Activated T-cell treated with anti-CD3 and anti-CD28 coated beads for 24 hours (primary cell): Measurements from ENCODE around the gene DGKQ.

ENCODE experiments used
- DNase-seq: peaks from one replicate; pipeline ENCODE4 v3.0.0-alpha.2; 2020; ENCODE audit warnings: low read depth

Gene DGKQ

DNA sequence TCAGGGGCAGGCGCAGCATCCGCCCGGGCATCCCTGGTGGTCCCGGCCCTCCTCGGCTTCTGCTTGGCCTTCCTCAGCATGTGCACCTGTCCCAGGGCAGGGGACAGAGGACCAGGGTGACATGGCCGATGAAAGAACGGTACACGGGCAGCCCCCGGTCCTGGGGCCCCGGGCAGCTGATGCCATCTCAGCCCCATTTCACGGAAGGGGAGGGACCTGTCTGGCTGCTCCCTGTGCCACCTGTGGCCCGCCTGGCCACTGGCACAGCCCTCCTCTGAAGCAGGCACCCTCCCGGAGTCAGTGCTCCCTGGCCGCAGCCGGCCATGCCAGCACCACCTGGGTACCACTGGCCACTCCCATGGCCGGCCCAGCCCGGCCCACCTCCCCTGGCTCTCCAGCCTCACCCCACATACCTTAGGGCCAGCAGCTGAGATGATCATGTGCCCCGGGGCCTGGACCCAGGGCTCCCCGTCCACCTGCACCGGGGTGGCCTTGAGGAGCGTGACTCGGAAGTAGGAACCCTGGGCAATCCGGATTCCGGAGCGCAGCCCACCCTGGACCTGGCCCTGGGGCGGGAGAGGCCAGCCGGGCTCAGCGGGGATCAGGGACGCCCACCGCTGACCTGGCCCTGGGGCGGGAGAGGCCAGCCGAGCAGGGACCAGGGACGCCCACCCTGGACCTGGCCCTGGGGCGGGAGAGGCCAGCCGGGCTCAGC lies 12.6 kb downstream of the DGKQ start:
- DNase-seq = no peak

DNA sequence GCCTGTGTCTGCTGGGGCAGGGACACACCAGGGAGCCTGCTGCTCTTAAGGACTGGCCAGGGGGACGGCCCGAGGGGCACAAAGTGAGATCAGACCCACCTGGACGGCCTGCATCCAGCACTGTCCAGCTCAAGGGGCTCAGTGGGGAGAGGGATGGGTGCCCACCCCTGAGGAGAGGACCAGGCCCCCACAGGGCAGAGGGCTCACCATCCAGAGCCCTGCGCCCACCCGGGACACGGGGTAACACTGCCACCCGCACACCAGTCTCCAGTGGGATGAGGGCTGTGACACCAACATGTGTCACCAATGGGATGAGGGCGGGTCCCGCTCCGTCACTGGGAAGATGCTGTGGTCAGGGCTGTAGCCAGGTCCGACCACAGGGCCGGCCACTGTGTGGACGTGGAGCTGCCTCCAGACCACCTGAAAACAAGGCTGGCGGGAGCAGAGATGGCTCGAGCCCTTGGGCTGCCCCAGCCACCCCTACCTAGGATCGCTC lies 13.2 kb downstream of the DGKQ start:
- DNase-seq = no peak

DNA sequence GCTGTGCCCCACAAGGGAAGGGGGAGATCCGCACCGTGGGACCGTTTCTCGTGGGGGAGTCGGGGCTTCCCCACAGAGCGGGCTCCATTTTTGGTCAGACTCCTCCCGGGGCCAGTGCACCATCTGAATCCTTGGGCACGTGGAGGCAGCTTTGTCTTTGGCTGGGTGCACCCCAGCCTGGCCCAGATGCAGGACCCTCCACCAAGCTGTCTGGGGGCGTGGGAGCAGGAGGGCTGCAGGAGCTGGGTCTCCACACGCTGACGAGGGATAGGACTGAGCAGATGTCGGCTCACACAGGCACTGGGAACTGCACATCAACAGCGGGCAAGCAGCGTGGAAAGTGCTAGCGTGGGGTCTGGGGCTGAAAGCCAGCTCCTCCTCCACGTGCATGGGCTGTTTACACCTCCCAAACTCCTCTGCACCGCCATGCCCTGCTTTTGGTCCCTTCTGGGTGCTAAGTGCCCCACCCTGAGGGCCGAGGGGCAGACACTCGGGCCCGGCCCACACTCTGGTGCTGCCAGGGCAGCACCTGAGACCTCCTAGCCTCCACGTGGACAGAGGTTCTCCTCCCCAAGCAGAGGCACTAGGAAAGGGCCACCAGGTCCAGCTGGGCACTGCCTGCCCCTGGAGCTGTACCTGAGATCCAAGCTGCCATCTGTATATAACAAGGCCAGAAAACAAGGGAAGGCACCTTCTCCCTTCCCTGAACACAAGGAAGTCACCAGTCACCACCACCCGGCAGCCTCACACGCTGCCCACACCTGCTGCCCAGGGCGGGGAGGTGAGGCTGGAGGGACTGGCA lies 13.8 kb downstream of the DGKQ start:
- DNase-seq = no peak

DNA sequence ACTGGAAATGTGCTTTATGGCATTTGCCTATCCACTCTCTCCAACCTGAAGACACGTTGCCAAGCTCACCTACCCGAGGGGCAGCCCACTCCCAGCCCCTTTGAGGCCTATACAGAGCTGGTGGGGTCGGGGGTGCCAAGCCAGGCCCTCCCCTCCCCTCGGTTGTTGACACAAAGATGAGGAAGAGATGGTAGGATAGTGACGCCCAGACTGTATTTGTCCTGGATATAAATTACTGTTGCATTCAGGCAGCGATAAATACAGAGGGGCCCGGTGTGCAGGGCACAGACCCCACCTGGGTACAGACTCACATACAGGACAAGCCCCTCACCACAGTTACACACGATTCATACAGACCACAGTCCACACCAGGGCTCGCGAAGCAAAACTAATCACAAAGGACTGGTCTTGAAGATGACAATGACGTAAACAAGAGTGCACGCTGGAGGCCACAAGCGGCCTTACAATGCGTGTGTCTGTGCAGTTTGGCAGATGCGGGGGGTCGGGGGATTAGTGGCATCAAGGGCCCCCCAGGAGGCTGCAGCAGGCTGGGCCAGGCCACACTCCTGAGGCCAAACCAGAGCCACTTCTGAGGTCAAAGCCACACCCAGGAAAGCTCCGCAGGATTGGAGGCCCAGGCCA lies 14.6 kb downstream of the DGKQ start:
- DNase-seq = no peak

DNA sequence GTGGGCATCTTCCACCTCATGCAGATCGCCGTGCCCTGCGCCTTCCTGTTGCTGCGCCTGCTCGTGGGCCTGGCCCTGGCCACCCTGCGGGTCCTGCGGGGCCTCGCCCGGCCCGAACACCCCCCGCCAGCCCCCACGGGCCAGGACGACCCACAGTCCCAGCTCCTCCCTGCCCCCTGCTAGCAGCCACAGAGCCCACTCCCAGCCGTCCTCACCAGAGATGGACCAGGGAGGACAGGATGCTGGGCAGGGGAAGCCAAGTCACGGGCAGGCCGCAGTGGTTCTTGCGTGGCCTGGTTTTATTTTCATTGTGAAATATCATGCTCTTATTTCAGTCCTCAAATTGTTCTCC lies 15.1 kb downstream of the DGKQ start:
- DNase-seq = no peak

DNA sequence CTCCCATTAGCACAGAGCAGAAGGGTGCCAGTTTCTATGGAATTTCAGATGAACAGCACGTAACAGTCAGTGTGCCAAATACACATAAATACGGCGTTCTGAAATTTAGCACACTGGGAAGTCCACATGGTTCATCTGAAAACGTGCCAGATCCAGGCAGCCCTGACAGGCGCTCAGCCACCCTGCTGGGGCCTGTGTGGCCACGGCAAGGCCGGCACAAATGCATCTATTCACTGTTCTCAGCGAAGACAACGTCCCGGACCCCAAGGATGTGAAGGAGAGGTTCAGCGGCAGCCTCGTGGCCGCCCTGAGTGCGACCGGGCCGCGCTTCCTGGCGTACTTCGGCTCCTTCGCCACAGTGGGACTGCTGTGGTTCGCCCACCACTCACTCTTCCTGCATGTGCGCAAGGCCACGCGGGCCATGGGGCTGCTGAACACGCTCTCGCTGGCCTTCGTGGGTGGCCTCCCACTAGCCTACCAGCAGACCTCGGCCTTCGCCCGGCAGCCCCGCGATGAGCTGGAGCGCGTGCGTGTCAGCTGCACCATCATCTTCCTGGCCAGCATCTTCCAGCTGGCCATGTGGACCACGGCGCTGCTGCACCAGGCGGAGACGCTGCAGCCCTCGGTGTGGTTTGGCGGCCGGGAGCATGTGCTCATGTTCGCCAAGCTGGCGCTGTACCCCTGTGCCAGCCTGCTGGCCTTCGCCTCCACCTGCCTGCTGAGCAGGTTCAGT lies 15.6 kb downstream of the DGKQ start:
- no peak for DNase-seq

DNA sequence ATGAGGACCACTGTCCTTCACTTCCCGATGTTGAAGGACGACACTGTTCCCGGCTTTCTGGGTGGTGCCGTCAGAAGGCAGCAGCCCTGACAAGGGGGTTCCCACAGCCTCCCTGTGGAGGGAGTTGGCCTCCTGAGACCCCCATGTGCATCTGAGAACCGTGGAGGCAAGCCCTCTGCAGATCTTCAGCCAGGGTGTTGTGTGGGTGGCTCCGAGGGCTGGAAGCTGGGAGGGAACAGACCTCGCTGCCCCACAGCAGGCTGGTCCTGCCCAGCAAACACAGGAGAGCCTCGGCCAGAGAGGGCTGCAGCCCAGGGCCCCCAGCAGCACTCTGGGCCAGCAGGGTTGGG lies 16.2 kb downstream of the DGKQ start:
- no peak for DNase-seq

DNA sequence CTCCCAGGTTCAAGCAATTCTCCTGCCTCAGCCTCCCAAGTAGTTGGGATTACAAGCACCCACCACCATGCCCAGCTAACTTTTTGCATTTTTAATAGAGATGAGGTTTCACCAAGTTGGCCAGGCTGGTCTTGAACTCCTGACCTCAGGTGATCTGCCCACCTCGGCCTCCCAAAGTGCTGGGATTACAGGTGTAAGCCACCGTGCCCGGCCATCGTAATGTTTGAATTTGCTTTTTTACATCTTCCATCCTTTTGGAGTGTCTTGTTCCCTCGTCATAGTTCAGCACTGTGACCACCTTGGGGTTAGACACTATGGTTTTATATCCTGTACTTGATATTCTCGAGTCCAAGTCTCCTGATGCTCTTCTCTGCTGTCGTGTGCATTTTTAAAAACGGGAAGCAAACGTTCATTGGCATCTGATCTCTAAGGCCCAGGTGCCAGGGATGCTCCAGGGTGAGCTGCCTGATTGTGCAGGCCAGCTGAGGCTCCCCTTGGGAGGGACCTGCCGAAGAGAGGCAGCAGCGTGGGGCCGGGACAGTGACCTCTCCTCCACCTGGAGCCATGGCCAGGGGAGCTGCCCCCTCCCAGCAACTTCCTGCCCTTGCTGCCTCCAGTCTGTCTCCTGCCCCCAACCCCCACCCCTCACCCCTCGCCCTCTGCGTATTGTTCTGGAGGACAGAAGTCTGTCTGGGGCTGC lies 16.7 kb downstream of the DGKQ start:
- DNase-seq = no peak

DNA sequence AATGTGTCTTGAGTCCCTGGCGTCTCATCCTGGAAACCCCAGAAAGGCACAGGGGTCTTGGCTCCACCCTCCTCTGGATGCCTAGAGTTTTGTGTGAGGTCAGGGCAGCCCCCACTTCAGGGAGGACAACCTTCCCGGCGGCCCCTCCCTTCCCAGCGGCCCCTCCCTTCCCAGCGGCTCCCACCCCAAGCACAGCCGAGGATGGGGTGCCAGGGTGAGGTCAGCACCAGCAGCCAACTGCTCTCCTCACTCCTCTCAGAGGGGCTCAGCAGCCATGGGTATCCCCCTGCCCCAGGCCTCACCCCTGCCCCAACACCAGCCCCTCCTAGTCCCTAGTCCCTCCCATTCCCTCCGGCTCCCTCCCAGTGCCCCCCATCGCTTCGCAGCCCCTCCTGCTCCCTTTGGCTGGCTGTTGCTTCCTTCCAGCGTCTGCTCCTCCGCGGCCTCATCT lies 17.4 kb downstream of the DGKQ start:
- no peak for DNase-seq

DNA sequence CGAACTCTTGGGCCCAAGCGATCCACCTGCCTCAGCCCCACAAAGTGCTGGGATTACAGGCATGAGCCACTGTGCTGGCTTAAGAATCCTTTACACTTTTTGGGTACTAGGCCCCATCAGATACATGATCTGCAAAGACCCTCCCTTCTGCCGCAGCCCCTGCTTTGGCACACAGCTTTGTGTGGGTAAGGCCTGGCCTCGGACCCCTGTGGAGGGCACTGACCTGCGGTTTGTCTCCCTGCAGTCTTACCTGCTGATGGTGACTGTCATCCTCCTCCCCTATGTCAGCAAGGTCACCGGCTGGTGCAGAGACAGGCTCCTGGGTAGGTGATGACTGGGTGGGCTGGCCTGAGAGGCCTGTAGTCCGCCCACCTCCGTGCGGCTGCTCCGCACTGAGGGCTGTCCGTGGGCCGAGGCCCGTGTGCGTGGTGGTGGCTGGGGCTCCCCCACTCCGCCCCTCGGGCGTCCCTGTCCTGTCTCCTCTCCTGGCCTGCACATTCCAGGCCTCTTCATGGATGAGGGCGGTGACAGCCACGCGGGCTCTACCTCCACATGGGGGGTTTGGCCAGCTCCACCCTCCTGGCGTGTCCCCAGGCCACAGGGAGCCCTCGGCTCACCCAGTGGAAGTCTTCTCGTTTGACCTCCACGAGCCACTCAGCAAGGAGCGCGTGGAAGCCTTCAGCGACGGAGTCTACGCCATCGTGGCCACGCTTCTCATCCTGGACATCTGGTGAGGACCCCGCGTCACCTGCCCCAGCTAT lies 18.0 kb downstream of the DGKQ start:
- DNase-seq = no peak

DNA sequence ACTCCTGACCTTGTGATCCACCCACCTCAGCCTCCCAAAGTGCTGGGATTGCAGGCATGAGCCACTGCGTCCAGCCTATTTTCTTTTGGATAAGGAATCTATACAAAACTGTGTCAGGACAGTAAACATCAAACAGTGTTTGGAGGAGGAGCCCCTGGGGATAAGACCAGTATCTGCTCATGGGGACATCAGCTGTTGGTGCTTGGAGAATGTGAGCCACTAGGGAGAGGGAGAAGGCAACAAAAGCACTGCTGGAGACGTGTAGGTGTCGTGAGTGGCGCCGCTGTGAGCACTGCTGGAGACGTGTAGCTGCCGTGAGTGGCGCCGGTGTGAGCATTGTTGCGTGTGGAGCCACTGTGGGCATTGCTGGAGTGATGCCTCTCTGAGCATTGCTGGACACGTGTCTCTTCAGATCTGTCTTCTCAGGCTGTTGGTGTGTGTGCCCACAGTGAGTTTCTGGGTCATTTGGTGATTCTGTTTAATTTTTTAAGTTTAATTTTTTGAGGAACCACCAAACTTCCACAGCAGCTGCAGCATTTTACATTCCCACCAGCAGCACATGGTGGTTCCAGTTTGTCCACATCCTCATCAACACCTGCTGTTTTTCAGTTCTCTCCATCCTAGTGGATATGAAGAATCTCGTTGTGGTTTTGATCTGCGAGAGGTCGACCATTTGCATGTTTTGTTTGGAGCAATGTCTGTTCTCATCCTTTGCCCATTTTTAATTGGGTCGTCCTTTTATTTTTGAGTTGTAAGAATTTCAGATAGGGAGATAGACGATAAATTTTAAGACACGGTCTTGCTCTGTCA lies 19.0 kb downstream of the DGKQ start:
- DNase-seq = no peak

DNA sequence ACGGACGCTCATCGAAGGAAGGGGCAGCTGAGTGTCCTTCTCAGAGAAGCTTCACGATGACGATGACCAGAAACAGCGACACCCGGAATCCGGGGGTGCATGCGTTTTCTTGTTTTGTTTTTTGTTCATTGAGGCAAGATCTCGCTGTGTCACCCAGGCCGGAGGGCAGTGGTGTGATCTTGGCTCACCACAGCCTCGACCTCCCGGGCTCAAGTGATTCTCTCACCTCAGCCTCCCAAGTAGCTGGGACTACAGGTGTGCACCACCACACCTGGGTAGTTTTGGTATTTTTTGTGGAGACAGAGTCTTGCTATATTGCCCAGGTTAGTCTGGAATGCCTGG lies 19.8 kb downstream of the DGKQ start:
- no peak for DNase-seq

DNA sequence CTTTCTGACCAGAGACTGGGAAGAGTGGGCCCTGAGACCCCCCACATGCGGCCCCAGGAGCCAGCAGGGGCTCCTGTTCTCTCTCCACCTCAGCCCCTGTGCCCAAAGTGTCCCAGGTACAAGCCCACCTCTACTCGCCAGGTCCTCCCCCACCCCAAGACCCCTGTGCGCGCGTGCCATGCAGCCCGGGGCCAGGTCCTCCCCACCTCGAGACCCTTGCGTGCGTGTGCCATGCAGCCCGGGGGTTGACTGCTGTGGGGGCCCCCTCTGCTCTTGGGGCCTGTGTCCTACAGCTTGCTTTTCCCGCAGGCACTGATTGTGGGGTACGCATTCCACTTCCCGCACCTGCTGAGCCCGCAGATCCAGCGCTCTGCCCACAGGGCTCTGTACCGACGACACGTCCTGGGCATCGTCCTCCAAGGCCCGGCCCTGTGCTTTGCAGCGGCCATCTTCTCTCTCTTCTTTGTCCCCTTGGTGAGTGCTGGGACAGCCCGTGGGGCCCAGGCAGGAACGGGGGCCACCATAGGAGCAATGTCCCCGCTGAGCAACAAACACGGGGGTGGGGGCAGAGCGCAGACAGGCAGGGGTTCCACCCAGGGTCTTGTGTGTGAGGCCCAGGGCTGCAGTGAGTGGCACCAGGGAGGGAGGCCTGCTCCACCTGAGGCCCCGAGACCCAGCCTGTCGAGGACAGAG lies 20.3 kb downstream of the DGKQ start:
- no peak for DNase-seq

DNA sequence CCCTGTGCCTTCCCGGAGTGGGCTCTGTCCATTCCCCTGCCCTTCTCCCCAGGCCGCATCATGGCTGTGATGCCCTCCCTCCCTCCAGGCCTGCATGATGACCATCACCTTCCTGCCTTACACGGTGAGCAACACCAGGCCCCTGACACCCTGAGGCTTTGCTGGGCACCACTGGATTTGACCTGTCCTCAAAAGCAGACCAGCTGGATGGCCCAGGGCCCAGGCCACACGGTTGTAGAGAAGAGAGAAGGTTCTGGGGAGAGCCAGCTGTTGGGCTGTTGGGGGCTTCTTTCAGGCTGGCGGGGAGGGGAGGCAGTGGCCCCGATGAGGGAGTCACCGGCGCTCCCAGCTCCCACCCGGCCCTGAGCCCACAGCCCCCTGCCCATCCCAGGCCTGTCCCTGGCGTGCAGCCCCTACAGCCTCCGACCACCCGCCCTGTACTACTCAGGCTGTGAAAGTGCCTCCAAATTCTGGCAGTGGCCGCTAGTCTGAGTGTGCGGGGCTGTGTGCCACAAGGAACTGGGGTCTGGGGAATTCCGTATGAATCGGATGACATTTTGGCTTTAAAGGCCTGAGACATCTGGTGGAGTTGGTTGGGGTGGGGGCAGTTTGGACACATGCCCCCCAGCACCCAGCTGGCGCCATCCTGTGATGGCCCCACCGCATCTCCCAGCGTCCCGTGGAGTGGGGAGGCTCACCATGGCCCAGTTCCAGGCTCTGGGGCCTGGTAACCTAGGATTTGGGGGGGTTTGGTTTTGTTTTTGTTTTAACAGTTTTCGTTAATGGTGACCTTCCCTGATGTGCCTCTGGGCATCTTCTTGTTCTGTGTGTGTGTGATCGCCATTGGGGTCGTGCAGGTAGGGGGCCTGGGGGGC lies 21.5 kb downstream of the DGKQ start:
- no peak for DNase-seq

DNA sequence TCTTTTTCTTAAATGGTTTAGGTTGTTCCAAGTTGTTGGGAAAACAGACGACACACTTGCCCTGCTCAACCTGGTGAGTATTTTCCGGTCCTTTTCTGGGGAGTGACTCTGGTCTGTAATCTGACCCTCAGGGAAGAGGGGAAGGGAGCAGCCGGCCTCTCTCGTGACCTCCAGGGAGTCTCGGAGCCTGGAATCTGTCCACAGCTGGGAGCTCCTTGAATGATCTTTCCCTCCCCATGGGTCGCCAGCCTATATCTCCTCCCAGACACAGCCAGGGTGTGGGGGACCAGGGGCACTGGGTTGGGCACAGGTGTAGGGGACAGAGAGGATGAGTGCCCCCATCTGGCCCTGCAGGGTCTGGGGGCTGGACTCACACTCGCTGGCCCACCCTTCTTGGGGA lies 22.2 kb downstream of the DGKQ start:
- DNase-seq = no peak

DNA sequence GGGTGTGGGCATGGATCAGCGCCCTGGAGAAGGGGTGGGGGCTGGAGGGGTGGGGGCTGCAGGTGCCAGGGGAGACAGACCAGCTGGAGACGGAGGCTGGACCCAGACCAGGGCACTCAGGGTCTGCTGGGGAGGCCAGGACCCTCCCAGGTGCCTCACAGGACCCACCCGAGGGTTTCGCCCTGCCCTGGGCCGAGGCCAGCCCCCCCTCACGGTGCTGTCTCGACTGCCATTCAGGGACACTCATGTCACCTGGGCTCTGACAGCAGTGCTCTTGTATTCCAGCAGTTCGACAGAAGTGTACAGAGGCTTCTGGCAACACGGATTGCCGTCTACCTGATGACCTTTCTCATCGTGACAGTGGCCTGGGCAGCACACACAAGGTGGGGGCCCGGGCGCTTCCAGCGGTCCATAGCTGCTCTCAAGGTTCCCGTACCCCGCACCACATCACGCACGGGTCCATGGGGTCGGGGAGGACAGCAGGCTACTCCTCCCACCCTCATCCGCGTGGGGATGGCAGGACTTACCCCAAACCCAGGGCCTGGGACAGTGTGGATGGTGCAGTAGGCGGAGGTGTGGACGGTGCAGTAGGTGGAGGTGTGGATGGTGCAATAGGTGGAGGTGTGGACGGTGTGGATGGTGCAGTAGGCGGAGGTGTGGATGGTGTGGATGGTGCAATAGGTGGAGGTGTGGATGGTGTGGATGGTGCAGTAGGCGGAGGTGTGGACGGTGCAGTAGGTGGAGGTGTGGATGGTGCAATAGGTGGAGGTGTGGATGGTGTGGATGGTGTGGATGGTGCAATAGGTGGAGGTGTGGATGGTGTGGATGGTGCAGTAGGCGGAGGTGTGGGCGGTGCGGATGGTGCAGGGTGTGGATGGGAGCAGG lies 23.0 kb downstream of the DGKQ start:
- no peak for DNase-seq

DNA sequence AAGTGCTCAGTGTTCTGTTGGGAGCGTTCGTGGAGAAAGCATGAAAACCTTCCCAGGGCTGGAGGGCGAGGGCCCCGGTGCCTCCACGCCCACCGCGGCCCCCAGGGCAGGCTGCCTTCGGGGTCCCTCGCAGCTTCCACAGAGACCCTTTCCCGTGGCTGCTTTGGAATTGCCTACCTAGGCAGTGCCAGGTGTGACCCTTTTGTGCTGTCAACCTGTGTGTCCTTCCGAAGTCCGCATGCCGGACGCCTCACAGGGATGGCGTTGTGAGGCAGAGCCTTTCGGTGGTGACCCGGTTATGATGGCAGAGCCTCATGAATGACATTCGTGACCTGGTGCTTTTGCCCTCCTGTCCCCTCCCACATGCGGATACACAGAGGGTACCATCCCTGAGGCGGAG lies 23.7 kb downstream of the DGKQ start:
- no peak for DNase-seq

DNA sequence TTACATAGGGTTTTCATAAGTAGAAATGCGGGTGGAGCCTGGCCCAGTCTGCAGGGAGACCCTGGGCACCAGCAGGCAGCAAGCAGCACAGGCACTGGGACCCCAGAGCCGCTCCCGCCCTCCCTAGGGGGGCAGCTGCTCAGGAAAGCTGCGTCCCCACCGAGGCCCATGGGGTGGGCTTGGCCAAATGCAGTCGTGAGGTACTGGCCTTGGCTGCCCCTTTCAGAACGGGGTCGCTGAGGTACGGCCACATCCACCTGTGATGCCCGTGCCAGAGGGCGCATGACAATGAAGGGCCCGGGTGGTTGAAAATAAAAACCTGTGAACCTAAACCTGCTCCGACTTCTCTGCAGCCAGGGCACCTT lies 24.5 kb downstream of the DGKQ start:
- DNase-seq = no peak
